H54 (cell line): ENCODE data around the gene SLC41A1.

ENCODE experiments used
- DNase-seq: peaks from one replicate; pipeline ENCODE4 v3.0.0; 2011; ENCODE audit warnings: low spot score, mixed read lengths; ENCODE audit not compliant: insufficient read length
- FAIRE-seq: peaks from 3 replicates; lab custom pipeline; 2011; peaks lifted over from hg19 to GRCh38; lab: Jason Lieb, UNC
- POLR2A ChIP-seq: IDR thresholded peaks from 2 replicates; pipeline ENCODE4 v1.6.1; 2011; ENCODE audit warnings: low read depth, mild to moderate bottlenecking, low read length

SLC41A1 gene

DNA sequence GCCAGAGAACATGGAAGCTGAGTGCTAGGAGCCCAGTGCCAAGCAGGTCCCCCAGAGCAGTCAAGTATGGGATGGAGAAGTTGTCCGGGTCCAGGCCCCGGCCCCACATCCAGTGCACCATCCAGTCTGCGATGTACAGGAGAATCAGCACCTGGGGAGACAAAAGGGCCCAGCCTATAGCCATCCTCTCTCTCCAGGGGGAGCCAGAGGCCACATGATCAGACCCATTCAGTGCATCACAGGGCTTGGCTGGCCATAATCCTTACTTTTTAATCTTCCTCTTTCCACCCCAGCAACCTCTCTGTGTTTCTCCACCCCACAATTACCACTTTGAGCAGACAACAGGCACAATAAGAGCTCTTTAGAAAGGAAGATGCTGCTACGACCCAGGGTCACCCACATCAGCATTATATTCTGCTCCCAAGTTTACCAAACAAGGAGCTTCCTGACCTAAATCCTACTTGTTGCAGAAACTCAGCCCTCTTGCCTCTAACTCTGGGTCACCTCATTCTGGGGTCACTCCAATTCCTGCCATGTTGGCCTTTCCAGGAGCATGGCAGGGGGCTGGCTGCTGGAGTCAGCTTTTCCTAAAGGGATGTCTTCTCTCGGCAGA lies 21.3 kb downstream of the SLC41A1 start:
- no peak for TF ChIP-seq POLR2A
- FAIRE-seq (peak; percentile 50), DNase-seq (peak; percentile 54)

DNA sequence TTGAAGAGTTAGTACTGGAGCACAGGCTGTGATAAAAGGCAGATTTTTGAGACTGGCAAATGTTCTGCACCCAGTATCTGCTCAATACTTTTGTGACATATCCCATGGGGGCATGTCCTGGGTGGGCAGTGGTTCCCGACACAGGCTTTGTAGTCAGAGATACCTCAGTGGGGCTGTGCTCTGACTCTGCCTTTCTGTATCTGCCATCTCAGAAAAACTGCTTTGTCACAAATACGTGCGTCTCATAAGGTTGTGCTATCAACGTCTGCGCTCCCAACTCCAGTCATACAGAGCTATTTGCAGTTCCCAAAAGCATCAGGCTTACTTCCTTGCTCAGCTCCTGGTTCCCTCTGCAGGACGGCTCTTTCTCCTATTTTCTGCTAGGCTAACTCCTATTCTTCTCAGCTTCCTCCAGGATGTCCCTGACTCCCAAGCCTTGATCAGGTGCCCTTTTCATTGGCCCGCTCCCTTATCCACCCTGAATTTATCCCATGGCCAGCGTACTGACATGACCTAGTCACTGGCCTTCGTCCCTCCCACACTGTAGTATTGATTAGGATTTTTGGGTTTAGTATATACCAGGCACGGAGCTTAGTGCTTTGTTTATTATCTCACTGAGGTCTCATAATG lies 25.6 kb downstream of the SLC41A1 start:
- DNase-seq (no peak), FAIRE-seq (no peak)
- TF ChIP-seq POLR2A: no peak

DNA sequence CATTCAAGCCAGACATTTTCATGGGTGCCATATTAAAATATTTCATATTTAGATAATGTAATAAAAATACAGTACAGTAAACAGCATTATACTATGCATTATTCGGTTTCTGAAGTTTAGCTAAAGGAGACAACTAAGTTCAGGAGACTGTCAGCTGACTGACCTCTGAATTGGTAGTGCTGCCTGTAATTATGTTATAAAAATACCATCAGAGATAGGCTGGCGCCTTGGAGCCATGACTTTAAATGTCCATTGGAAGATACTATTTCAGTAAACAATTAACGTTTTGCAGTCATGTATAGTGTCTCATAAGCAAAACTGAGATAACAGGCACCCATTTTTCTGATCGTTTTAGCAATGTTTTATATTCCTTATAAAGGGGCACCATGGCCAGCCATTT lies 26.4 kb downstream of the SLC41A1 start:
- FAIRE-seq (no peak), DNase-seq (no peak)
- no peak for TF ChIP-seq POLR2A

DNA sequence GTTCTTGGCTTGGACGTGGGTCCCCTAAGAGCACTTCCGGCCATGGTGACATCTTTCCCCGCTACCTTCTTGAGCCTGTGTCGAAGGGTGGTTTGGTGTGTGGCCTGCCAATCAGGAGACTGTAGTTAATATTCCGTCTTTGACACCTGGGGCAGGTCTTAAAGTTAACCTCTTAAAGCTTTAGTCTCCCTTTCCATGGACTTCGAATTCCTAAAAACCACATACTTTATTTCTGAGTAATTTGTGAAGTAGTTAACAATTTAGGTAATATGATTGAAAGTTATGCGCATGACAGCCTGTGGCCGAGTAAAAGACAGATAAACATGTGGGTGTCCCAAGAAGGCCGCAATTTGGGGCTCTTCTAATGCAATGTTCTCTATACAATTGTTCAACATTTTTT lies 27.6 kb downstream of the SLC41A1 start:
- no peak for TF ChIP-seq POLR2A
- DNase-seq: no peak
- FAIRE-seq: no peak

DNA sequence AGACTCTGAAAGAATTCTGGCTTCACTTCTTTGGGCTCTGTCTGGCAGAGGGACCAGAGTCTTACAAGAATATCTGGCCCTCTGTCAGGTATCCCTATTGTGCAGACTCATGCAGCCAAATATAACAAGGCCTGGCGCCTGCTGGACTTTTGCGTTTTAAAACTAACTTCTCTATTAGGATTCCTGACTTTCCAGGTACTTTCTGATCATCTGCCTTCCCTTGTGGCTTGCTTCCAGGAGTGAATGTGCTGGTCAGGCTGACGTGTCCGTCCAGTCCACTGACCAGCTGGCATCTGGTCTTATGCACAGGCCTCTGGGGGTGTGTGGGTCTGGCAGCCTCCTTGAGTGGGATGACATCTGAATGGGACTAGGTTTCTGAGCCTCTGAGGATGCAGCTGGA lies 29.1 kb downstream of the SLC41A1 start:
- TF ChIP-seq POLR2A: no peak
- FAIRE-seq (no peak), DNase-seq (peak; percentile 38)

GRCh38 chr1:205783433-205783795 lies 29.6 kb downstream of the SLC41A1 start:
- FAIRE-seq (no peak), DNase-seq (no peak)
- no peak for TF ChIP-seq POLR2A

DNA sequence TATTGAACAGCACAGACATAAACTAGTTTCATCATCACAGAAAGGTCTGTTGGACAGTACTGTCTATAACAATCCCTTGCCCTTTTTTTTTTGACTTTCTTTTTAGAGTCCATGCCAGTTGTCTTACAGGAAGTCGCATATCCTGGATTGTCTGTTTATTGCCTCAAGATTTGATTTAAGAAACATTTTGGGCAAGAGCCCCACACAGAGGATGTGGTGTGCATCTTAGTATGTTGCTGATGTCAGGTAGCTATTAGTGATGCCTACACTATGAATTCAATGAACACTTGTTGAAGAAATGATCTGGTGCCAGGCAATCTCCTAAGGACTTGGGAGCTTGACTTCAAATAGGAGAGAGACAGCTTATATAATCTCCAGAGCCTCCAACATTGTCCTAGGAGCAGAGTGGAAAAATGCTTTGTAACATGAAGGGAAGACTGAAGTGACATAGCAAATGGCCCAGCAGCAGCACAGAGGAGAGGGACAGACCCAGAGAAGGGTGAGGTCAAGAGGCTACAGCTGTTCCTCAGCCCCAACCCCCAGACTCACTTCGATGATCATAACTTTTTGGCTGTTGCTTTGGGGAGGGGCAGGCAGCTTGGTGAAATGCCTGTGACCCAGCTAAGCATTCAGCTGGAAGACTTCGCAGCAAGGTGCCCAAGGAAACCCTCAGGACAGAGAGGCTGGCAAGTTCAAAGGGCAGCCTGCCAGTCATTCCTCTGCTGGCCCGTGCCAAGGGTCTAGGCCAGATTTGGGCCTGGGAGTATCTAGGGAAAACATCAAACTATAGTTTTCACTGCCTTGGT lies 30.2 kb downstream of the SLC41A1 start:
- no peak for DNase-seq
- FAIRE-seq: no peak
- no peak for TF ChIP-seq POLR2A

GRCh38 chr1:205780335-205780734 lies 32.7 kb downstream of the SLC41A1 start:
- no peak for FAIRE-seq
- no peak for TF ChIP-seq POLR2A

DNA sequence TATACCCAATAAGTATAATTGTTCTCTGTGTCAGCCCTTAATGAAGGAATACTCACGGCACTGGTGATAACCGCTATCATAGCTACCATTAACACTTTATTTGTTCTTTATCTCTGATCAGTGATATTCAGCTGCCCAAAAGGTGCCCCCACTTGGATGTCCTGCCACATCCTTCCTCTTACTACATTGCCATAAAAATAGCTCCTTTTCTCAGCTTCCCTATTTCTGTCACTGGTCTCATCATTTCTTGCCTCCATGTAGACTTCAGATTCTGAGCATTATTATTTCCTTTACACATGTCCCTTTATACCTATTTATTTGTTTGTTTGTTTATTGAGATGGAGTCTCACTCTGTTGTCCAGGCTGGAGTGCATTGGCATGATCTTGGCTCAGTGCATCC lies 35.0 kb downstream of the SLC41A1 start:
- DNase-seq: no peak
- FAIRE-seq: no peak
- TF ChIP-seq POLR2A: no peak

More at GRCh38 chr1:205780335-205780734, 32.7 kb downstream of the SLC41A1 start:
- no peak for DNase-seq

DNA sequence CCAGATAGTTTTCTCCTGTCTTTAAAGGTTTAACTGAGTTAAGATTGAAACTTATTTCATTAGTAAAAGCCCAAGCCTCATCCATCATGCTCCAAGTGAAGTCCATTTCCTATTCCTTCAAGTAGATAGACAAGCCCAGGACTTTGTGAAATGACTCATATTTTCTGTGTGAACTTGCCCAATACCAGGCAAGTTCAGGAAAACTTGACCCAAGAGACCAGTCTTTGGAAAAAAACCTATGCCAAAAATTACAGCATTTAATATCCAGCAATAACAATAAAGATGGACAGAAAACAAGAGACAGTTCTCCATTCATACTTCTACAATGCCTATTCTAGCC lies 37.3 kb downstream of the SLC41A1 start:
- FAIRE-seq: no peak
- TF ChIP-seq POLR2A: no peak

GRCh38 chr1:205775015-205775716 lies 37.8 kb downstream of the SLC41A1 start, which contains the start of gene RAB29:
Gene RAB29, minus strand, starts transcription at chr1:205775482. Its CDS starts 526 bp downstream, at chr1:205774956.
- peak; percentile 30 for FAIRE-seq
- 0 out of 2 replicates have a peak, but pooled peaks have one; percentile 37 for TF ChIP-seq POLR2A
- DNase-seq: peak; percentile 67

More for the DNA sequence above, 37.3 kb downstream of the SLC41A1 start:
- DNase-seq: no peak

- DNase-seq (no peak), FAIRE-seq (no peak)
- no peak for TF ChIP-seq POLR2A
These were observed 38.6 kb downstream of the SLC41A1 start for GRCh38 chr1:205774198-205775014.

DNA sequence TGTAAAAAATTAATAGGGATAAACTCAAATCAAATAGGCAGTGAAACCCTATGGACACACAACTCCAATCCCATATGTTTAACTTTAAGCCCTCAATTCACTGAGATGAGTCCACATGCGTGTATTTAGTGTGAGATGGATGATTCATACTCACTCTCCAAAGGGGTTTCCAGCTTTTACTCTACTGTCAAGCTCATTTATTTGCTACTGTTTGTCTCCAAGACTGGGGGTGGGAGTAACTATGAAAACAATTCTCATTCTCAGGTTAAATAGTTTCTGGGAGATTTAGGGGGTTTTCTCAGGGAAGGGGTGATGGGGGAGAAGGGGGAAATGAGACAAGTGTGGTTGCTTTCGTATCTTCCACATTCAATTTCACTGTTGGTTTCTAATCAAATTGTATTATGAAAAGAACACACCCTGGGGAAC lies 40.4 kb downstream of the SLC41A1 start:
- no peak for DNase-seq

More for the DNA sequence above, 40.4 kb downstream of the SLC41A1 start:
- no peak for TF ChIP-seq POLR2A
- no peak for FAIRE-seq
